ENCODE measurements around the gene SYNJ2BP.

The SYNJ2BP gene

DNA sequence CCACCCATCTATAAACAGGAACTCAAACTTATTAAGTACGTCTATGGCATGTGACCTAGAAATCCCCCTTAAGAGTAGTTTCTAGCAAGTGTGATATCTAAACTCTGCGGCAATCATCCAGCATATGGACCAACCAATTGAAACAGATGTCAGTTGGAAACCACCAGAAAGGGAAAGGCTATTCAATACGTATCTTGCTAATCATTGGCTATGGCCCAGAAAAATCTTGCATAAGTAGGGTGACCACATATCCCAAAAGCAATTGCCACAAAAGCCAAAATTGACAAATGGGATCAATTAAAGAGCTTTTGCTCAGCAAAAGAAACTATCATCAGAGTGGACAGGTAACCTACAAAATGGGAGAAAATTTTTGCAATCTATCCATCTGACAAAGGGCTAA, 24.2 kb downstream of the SYNJ2BP start:
- H3K4me3 ChIP-seq (ENCODE audit: low read depth, low read length) = no peak overlapping the region

DNA sequence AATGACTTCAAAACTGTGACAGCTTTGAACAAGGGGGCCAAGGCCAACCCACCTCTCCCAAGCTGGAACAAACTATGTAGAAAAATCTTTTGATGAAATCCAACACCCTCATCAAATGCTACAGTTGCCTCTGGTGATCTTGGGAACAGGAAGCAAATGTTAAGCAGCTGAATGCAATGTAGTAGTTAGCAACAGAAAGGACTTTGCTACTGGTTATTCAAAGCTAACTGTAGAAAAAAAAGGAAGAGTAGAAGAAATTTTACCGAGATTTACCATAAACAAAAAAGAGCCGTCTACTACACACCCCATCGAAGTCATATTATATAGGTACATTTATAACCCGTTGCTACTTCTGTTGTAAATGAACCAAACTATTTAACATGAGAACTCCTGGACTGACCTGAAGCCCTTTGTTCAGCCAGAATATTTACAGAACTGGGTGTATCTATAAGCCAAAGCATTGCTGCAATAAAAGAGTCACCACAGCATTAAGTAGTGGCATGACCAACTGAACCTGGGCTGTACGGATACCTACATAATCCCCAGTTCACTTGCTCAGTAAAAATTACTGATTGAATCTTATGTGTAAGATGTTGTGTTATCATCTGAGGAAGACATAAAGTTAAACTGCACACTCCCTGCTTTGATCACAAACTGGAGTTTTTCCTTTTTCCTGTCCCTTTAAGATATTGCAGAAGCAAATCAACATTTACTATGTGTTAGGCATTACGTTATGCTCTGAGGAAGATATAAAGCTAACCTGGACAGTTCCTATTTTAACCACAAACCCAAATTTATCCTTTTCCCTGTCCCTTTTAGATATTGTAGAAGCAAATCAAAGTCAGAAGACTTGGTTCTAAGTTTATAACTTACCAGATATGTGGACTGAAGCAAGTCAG, 25.1 kb downstream of the SYNJ2BP start:
- H3K4me3 ChIP-seq (ENCODE audit: low read depth, low read length) = no peak overlapping the region

DNA sequence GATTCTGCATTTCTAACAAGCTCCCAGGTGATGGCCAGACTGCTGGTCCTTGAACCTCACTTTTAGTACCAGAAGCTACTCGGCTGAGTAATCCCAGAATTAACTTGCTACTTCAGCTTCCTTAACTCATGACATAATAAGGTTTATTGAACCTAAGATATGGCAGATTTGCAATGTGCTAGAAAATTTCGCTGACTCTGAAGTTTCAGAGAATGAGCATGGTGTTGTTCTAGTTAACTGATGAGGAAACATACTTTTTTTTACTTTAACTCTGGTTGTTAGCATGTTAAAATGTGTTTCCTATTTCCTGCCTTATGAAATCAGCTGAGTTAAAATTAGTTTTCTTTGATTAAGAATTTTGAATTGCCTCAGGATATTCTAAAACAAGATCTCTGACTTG, 34.4 kb downstream of the SYNJ2BP start:
- no peak overlapping the region for H3K4me3 ChIP-seq (ENCODE audit: low read depth, low read length)

DNA sequence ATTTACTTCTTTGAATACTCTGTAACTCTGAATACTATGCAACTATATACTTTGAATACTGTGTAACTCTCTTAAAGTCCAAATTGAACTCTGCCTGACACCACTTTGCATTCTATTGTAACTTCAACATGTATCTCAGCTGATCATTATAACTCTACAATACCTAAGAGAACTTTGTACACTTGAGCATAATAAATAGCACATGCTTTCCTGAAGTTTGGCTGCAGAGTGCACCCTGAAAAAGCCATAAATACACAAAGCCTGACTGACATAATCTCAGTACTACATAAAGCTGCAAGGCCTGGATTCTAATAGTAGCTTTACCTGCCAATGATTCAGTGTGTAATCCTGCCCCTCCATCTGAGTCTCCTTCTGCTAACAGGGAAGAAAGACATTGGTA, 36.1 kb downstream of the SYNJ2BP start:
- H3K4me3 ChIP-seq (ENCODE audit: low read depth, low read length) = no peak overlapping the region

- no peak overlapping the region for H3K4me3 ChIP-seq (ENCODE audit: low read depth, low read length)
Measured at GRCh38 chr14:70378696-70379095, 38.2 kb downstream of the SYNJ2BP start.

Data from iPS-11a (cell line).